Stimulated activated CD4-positive, alpha-beta T cell treated with anti-CD3 and anti-CD28 coated beads, Interleukin-4, amount 100 ng/mL, for 1 hour (primary cell): ENCODE data around the gene OSBPL10.

Experiments used
- DNase-seq: peaks from one replicate; pipeline ENCODE4 v3.0.0-alpha.2; 2020

Gene OSBPL10

GRCh38 chr3:31840252-31840651, 140.8 kb downstream of the OSBPL10 start:
- DNase-seq, result no peak

GRCh38 chr3:31839144-31839917, 141.7 kb downstream of the OSBPL10 start:
- no peak for DNase-seq

- no peak for DNase-seq
Measured at GRCh38 chr3:31836131-31837075, 144.7 kb downstream of the OSBPL10 start.

- no peak for DNase-seq
Measured at GRCh38 chr3:31833391-31834190, 147.5 kb downstream of the OSBPL10 start.

GRCh38 chr3:31832551-31832950, 148.5 kb downstream of the OSBPL10 start:
- no peak for DNase-seq

- no peak for DNase-seq
Measured at GRCh38 chr3:31831591-31831990, 149.5 kb downstream of the OSBPL10 start.

- no peak for DNase-seq
Measured at GRCh38 chr3:31829826-31830426, 151.1 kb downstream of the OSBPL10 start.

- DNase-seq, result no peak
Measured at GRCh38 chr3:31829010-31829409, 152.1 kb downstream of the OSBPL10 start.

- DNase-seq, result no peak
Measured at GRCh38 chr3:31828007-31828406, 153.1 kb downstream of the OSBPL10 start.

- DNase-seq, result no peak
Measured at GRCh38 chr3:31823184-31823583, 157.9 kb downstream of the OSBPL10 start.

- DNase-seq, result no peak
Measured at GRCh38 chr3:31821118-31821517, 159.9 kb downstream of the OSBPL10 start.

- no peak for DNase-seq
Measured at GRCh38 chr3:31819441-31819840, 161.6 kb downstream of the OSBPL10 start.

GRCh38 chr3:31817411-31817966, 163.6 kb downstream of the OSBPL10 start:
- no peak for DNase-seq

GRCh38 chr3:31815631-31816440, 165.2 kb downstream of the OSBPL10 start:
- no peak for DNase-seq

GRCh38 chr3:31815006-31815405, 166.1 kb downstream of the OSBPL10 start:
- DNase-seq, result no peak

- DNase-seq, result no peak
Measured at GRCh38 chr3:31813686-31814085, 167.4 kb downstream of the OSBPL10 start.

- DNase-seq, result no peak
Measured at GRCh38 chr3:31813197-31813596, 167.9 kb downstream of the OSBPL10 start.

GRCh38 chr3:31810991-31811433, 170.1 kb downstream of the OSBPL10 start:
- no peak for DNase-seq

- DNase-seq, result no peak
Measured at GRCh38 chr3:31808143-31808720, 172.8 kb downstream of the OSBPL10 start.

GRCh38 chr3:31804251-31805051, 176.6 kb downstream of the OSBPL10 start:
- no peak for DNase-seq
